Transverse colon (tissue), 4 donors: Measurements from ENCODE around the gene AOPEP.

Experiments used
- EP300 ChIP-seq: sonication (generic); formaldehyde crosslinking; IDR thresholded peaks from one replicate; pipeline ENCODE4 v1.6.1; 2017; ENCODE audit warnings: antibody characterized with exemption, low read depth
- POLR2A ChIP-seq: fragments of 450-650 bp; IDR thresholded peaks from one replicate; pipeline ENCODE4 v1.6.1; 2016; ENCODE audit warnings: antibody characterized with exemption, mild to moderate bottlenecking, moderate library complexity
- POLR2AphosphoS5 ChIP-seq, 3 donors: sonication (generic); formaldehyde crosslinking; IDR thresholded peaks; one replicate each; pipeline ENCODE4 v1.6.1; 2016; ENCODE audit warnings: antibody characterized with exemption in 3 of 3
- TF ChIP-seq, protein P1 (sequence below), 5 experiments: fragments of 200-600 bp in 3 of 5; fragments of 450-650 bp in 2 of 5; sonication (generic) in 3 of 5; IDR thresholded peaks; 1 replicate in 2 of 5; 2 replicates in 3 of 5; pipeline ENCODE4 v1.5.1; 2016 to 2017; ENCODE audit warnings: antibody characterized with exemption in 5 of 5, inconsistent platforms in 3 of 5, mild to moderate bottlenecking in 2 of 5, moderate library complexity in 1 of 5

DNA sequence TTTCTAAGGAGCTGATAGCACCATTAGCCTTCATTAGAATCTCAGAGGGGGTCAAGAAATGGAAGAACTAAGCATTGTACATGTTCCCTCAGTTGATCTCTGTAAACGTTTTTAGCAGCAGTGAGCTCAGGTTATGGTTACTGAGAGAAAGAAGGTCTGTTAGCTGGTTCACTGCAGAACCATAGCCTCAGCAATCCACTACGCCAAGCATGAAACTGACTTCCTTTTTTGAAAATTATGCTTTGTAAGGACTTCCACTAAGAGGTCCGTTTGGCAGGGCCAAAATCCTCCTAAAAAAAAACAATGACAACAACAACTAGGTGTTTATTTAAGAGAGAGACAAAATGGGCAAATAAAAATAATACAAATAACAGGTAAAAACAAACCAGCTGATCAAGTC is 273.3 kb downstream of the AOPEP start:
- TF ChIP-seq, protein P1, sequence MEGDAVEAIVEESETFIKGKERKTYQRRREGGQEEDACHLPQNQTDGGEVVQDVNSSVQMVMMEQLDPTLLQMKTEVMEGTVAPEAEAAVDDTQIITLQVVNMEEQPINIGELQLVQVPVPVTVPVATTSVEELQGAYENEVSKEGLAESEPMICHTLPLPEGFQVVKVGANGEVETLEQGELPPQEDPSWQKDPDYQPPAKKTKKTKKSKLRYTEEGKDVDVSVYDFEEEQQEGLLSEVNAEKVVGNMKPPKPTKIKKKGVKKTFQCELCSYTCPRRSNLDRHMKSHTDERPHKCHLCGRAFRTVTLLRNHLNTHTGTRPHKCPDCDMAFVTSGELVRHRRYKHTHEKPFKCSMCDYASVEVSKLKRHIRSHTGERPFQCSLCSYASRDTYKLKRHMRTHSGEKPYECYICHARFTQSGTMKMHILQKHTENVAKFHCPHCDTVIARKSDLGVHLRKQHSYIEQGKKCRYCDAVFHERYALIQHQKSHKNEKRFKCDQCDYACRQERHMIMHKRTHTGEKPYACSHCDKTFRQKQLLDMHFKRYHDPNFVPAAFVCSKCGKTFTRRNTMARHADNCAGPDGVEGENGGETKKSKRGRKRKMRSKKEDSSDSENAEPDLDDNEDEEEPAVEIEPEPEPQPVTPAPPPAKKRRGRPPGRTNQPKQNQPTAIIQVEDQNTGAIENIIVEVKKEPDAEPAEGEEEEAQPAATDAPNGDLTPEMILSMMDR (IDR thresholded peaks at IDR 0.05): no peak
- TF ChIP-seq POLR2A (no peak), POLR2AphosphoS5 (IDR thresholded peaks at IDR 0.05) (no peak), EP300 (no peak)
